ENCODE data around the gene PPFIBP1.

The PPFIBP1 gene

DNA sequence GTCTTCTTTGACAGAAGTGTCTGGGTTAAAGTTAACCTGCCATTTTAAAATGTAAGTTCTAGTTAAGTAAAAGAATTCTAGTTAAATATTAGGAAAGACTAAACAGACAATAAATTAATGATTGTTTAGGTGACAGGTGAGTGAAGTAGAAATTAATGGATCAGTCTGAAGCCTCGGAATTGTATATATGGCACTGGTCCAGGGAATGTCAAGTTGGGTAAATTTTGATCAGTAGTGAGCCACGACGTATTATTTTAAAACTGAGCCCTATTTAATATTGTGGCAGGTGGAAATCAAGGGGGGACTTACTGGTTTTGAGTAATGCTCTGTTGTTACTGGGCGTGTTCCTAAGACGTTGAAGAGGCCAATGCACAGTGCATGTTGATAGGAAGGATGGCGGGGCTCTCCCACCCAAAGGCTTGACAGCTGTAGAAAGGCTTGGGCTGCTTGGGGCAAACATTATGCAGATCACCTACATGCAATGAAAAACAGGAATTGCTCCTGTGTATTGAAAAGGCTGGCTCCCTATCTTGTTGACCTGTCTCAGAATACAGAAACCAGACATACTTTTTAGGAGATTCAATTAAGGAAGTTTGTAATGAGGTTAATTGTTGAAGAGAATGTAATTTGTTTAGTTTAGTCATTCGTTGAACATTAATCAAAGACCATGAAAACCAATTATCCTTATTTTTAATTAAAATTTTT lies 5.9 kb upstream of the PPFIBP1 start:
- no peak overlapping the region for H3K4me3 ChIP-seq (ENCODE audit: low read depth, low read length)
- TF ChIP-seq, protein P1, sequence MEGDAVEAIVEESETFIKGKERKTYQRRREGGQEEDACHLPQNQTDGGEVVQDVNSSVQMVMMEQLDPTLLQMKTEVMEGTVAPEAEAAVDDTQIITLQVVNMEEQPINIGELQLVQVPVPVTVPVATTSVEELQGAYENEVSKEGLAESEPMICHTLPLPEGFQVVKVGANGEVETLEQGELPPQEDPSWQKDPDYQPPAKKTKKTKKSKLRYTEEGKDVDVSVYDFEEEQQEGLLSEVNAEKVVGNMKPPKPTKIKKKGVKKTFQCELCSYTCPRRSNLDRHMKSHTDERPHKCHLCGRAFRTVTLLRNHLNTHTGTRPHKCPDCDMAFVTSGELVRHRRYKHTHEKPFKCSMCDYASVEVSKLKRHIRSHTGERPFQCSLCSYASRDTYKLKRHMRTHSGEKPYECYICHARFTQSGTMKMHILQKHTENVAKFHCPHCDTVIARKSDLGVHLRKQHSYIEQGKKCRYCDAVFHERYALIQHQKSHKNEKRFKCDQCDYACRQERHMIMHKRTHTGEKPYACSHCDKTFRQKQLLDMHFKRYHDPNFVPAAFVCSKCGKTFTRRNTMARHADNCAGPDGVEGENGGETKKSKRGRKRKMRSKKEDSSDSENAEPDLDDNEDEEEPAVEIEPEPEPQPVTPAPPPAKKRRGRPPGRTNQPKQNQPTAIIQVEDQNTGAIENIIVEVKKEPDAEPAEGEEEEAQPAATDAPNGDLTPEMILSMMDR (conservative IDR thresholded peaks at IDR 0.05; ENCODE audit: low read depth, low read length) = no peak
- no peak for DNase-seq (ENCODE audit: low read depth)

DNA sequence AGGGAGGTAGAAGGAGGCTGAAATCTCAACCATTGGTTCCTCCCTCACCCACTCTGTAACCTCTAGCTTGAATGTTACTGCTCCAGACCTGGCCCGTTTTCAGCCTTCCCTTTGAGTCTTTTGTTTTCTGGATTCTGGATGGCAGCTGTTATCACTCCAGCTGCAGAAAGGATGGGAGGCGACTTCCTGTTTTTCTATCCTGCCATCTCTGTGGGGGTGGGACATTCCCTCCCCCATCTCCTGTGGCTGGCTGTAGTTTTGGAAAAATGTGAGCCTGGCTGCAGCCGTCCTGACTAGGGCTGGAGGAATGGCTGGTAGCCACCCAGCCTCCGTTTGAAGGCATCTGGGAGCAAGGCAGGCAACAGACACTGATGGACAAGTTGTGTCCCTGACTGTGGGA lies 2.9 kb upstream of the PPFIBP1 start:
- no peak overlapping the region for H3K4me3 ChIP-seq (ENCODE audit: low read depth, low read length)
- TF ChIP-seq, protein P1 (conservative IDR thresholded peaks at IDR 0.05; ENCODE audit: low read depth, low read length) = no peak
- DNase-seq (ENCODE audit: low read depth) = no peak

DNA sequence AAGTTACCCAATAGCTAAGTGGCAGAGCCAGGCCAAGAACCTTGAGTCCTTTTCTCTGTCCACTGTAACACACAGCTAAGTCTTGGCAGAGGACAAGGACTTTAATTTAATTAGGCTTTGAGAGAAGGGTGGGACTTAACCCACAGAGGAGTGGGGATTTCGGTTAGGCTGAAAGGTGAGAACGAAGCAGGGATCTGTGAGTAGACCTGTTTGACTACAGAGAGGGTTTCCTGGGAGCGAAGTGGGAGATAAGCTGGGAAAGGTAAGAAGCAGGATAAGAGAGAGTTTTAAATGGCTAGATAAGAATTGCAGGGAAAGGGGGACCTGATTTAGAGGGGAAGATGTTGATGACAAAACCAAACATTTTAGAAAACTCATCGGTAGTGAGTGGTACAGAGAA lies 2.0 kb upstream of the PPFIBP1 start:
- TF ChIP-seq, protein P1 (conservative IDR thresholded peaks at IDR 0.05; ENCODE audit: low read depth, low read length) = no peak
- no peak overlapping the region for H3K4me3 ChIP-seq (ENCODE audit: low read depth, low read length)
- DNase-seq (ENCODE audit: low read depth) = no peak

DNA sequence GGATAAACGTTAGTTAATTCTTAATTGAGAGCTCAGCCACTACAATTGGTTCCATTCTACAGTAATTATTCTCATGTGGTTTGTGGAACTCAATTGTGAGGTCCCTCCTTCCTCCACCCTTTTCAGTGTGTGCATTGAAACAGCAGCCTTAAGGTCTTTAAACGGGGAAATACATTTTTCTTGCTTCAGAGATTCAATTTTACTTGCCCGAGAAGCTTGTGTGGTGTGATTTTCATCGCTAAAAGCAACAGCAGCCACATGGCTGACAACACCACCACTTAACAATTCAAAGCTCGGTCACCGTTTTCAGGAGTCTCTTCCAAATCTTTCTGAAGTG lies 733 bp upstream of the PPFIBP1 start:
- peak; percentile 46 for DNase-seq (ENCODE audit: low read depth)
- TF ChIP-seq, protein P1 (conservative IDR thresholded peaks at IDR 0.05; ENCODE audit: low read depth, low read length) = no peak

DNA sequence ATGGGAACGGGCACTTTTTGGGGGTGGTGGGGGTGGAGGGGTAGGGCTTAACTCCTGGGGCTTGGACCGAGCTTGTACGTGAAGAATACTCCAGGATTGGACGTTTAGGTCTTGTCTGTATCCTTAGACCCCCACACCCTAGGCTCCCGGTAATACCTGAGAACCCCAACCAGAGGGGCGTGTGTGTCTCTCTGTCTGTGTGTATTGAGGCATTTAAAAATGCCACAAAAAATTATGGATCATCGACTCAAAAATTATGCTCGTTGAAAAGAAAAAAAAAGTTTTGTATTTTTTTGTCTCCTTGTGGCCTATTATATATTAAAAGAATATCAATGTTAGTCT lies 459 bp downstream of the PPFIBP1 start:
- TF ChIP-seq, protein P1 (conservative IDR thresholded peaks at IDR 0.05; ENCODE audit: low read depth, low read length) = no peak
- DNase-seq (ENCODE audit: low read depth) = no peak
- peak overlapping the region; percentile 85 for H3K4me3 ChIP-seq (ENCODE audit: low read depth, low read length)

More for the DNA sequence above, 733 bp upstream of the PPFIBP1 start:
- H3K4me3 ChIP-seq (ENCODE audit: low read depth, low read length) = peak overlapping the region; percentile 85

DNA sequence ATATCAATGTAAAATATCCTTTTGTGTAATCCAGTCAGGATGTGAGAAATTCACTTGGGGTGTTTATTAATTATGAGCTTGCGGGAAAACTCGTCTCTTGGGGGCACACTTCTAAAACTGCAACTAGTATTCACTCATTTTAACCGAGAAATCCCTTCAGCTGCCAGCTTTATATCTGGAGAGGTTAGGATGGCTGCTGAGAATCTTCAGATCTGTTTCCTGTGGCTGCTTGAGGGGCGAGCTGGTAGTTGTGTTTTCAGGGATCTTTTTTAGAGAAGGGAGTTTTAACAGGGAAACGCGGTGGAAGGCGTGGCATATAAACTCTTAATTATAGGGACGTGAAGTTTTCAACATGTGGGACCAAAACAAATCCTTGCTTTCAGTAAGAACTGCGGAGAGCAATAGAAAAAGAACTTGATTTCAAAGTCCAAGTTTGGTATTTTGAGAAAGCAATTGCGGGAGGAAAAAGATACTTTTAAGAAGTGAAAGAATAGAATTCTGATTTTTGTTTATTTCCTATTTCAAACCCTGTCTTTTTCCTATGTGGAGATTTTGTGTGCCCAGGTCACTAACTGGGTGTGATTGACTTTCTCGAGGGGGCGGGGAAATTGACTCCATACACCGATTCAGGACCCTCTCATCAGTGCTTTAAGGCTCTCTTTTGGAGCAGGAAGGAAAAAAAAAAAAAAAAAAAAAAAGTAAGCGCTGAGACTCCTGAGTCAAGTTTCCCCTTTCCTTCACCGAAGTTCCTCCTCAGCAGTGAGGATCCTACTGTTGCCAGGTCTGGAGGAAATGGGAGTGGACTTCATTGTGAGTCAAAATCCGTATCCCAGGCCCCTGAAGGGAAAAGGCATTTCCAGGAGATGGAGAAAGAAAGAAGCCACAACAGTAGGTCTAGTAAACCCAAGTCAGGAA lies 1.1 kb downstream of the PPFIBP1 start:
- H3K4me3 ChIP-seq (ENCODE audit: low read depth, low read length) = peak overlapping the region; percentile 85
- TF ChIP-seq, protein P1 (conservative IDR thresholded peaks at IDR 0.05; ENCODE audit: low read depth, low read length) = peak; percentile 32
- DNase-seq (ENCODE audit: low read depth) = peak; percentile 63
